Gastroesophageal sphincter (tissue), 2 donors: ENCODE measurements around the gene LETM1.

ENCODE experiments used
- EP300 ChIP-seq: sonication (generic); formaldehyde crosslinking; IDR thresholded peaks from one replicate; pipeline ENCODE4 v1.6.1; 2017; ENCODE audit warnings: antibody characterized with exemption, mild to moderate bottlenecking
- POLR2AphosphoS5 ChIP-seq: sonication (generic); formaldehyde crosslinking; IDR thresholded peaks from one replicate; pipeline ENCODE4 v1.6.1; 2017; ENCODE audit warnings: antibody characterized with exemption

- TF ChIP-seq POLR2AphosphoS5: no peak
- TF ChIP-seq EP300: no peak
These were observed 46.9 kb downstream of the LETM1 start for GRCh38 chr4:1808851-1809753.
